ENCODE data around the gene HTRA3.

Gene HTRA3

GRCh38 chr4:8306511-8307021, 37.0 kb downstream of the HTRA3 start:
- DNase-seq (ENCODE audit: insufficient read length, low spot score) (no peak), FAIRE-seq (no peak)

- FAIRE-seq = no peak
- DNase-seq (ENCODE audit: insufficient read length, low spot score) = no peak
Measured at GRCh38 chr4:8307121-8307520, 37.6 kb downstream of the HTRA3 start.

- no peak for DNase-seq (ENCODE audit: insufficient read length, low spot score)
- FAIRE-seq = no peak
Measured at GRCh38 chr4:8307714-8308113, 38.2 kb downstream of the HTRA3 start.

GRCh38 chr4:8308144-8308543, 38.6 kb downstream of the HTRA3 start:
- no peak for DNase-seq (ENCODE audit: insufficient read length, low spot score)
- FAIRE-seq = no peak

GRCh38 chr4:8308856-8309771, 39.6 kb downstream of the HTRA3 start:
- no peak for FAIRE-seq

GRCh38 chr4:8310306-8310705, 40.8 kb downstream of the HTRA3 start:
- FAIRE-seq (no peak), DNase-seq (ENCODE audit: insufficient read length, low spot score) (no peak)

More at GRCh38 chr4:8308856-8309771, 39.6 kb downstream of the HTRA3 start:
- no peak for DNase-seq (ENCODE audit: insufficient read length, low spot score)

- no peak for DNase-seq (ENCODE audit: insufficient read length, low spot score)
- FAIRE-seq = no peak
Measured at GRCh38 chr4:8311101-8312068, 41.8 kb downstream of the HTRA3 start.

GRCh38 chr4:8312069-8312445, 42.5 kb downstream of the HTRA3 start:
- no peak for DNase-seq (ENCODE audit: insufficient read length, low spot score)
- FAIRE-seq = no peak

- DNase-seq (ENCODE audit: insufficient read length, low spot score) = no peak
- FAIRE-seq = no peak
Measured at GRCh38 chr4:8312976-8313375, 43.4 kb downstream of the HTRA3 start.

- DNase-seq (ENCODE audit: insufficient read length, low spot score) (no peak), FAIRE-seq (no peak)
Measured at GRCh38 chr4:8314691-8315255, 45.2 kb downstream of the HTRA3 start.

GRCh38 chr4:8315435-8316250, 46.1 kb downstream of the HTRA3 start:
- FAIRE-seq (no peak), DNase-seq (ENCODE audit: insufficient read length, low spot score) (no peak)

GRCh38 chr4:8316251-8316771, 46.8 kb downstream of the HTRA3 start:
- FAIRE-seq (no peak), DNase-seq (ENCODE audit: insufficient read length, low spot score) (no peak)

GRCh38 chr4:8316911-8317351, 47.4 kb downstream of the HTRA3 start:
- DNase-seq (ENCODE audit: insufficient read length, low spot score) (no peak), FAIRE-seq (no peak)

GRCh38 chr4:8317474-8317873, 47.9 kb downstream of the HTRA3 start:
- DNase-seq (ENCODE audit: insufficient read length, low spot score) (no peak), FAIRE-seq (no peak)

- FAIRE-seq = no peak
- no peak for DNase-seq (ENCODE audit: insufficient read length, low spot score)
Measured at GRCh38 chr4:8318509-8318908, 49.0 kb downstream of the HTRA3 start.

- DNase-seq (ENCODE audit: insufficient read length, low spot score) (no peak), FAIRE-seq (no peak)
Measured at GRCh38 chr4:8319061-8319460, 49.5 kb downstream of the HTRA3 start.

- FAIRE-seq (no peak), DNase-seq (ENCODE audit: insufficient read length, low spot score) (no peak)
Measured at GRCh38 chr4:8319731-8320385, 50.3 kb downstream of the HTRA3 start.

GRCh38 chr4:8320386-8320750, 50.8 kb downstream of the HTRA3 start:
- FAIRE-seq (no peak), DNase-seq (ENCODE audit: insufficient read length, low spot score) (no peak)

GRCh38 chr4:8321220-8321619, 51.7 kb downstream of the HTRA3 start:
- no peak for FAIRE-seq
- DNase-seq (ENCODE audit: insufficient read length, low spot score) = no peak

All from GM19239 (cell line).